Measurements from ENCODE around the gene SLC10A1. TPM values are rescaled to one million over a fixed set of nuclear protein-coding genes. Genes with fewer than 3 reads are reported as not detected.
A peak's percentile ranks its signal among the peaks of the same experiment; 100 is the strongest.

The SLC10A1 gene
- total RNA-seq, 1 donor = not detected

DNA sequence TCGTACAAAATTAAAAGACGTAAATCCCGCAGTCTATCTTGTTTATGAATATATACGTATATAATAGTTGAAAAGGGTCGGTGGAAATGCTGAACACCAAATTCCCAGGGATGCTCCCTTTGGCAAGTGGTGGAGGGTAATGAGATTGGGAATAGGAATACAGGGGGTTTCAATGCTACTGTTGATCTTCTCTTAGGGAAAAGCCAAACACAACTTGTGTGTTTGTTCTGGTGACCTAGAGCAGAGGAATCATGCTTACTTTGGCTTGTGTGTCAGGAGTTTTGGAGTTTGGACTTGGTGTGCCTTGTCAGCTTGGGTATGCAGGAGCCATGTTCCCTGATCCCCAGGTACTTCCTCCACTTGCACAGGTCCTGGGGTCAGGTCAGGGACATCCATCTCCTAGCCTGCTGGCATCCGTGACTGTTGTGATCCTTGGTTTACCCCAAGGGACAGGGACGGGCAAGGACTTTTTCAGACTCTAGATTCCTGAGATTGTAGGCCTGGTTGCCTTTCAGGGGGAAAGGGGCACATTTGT, 4.1 kb downstream of the SLC10A1 start:
- H3K27me3 ChIP-seq (ENCODE audit: insufficient read depth, low read length) = no peaks in the 10 kb centered on the region
- no peak overlapping the region for H3K4me3 ChIP-seq (ENCODE audit: low read length)
- H3K9me3 ChIP-seq (ENCODE audit: low read depth, low read length) = no peaks in the 10 kb centered on the region
- H3K4me1 ChIP-seq (ENCODE audit: insufficient read depth, low read length) = no peaks in the 10 kb centered on the region

- no peaks in the 10 kb centered on the region for H3K9me3 ChIP-seq (ENCODE audit: low read depth, low read length)
- no peak overlapping the region for H3K4me3 ChIP-seq (ENCODE audit: low read length)
- H3K27me3 ChIP-seq (ENCODE audit: insufficient read depth, low read length) = no peaks in the 10 kb centered on the region
- no peaks in the 10 kb centered on the region for H3K4me1 ChIP-seq (ENCODE audit: insufficient read depth, low read length)
Observed at GRCh38 chr14:69789118-69789640, 7.9 kb downstream of the SLC10A1 start.

GRCh38 chr14:69786603-69787002, 10.4 kb downstream of the SLC10A1 start:
- Histone ChIP-seq H3K4me1 (ENCODE audit: insufficient read depth, low read length) (no peaks in the 10 kb centered on the region), H3K9me3 (ENCODE audit: low read depth, low read length) (no peaks in the 10 kb centered on the region), H3K4me3 (ENCODE audit: low read length) (no peak overlapping the region), H3K27me3 (ENCODE audit: insufficient read depth, low read length) (no peaks in the 10 kb centered on the region)

GRCh38 chr14:69784942-69785341, 12.1 kb downstream of the SLC10A1 start:
- H3K4me1 ChIP-seq (ENCODE audit: insufficient read depth, low read length) = no peaks in the 10 kb centered on the region
- no peaks in the 10 kb centered on the region for H3K9me3 ChIP-seq (ENCODE audit: low read depth, low read length)
- H3K4me3 ChIP-seq (ENCODE audit: low read length) = no peak overlapping the region
- no peaks in the 10 kb centered on the region for H3K27me3 ChIP-seq (ENCODE audit: insufficient read depth, low read length)

DNA sequence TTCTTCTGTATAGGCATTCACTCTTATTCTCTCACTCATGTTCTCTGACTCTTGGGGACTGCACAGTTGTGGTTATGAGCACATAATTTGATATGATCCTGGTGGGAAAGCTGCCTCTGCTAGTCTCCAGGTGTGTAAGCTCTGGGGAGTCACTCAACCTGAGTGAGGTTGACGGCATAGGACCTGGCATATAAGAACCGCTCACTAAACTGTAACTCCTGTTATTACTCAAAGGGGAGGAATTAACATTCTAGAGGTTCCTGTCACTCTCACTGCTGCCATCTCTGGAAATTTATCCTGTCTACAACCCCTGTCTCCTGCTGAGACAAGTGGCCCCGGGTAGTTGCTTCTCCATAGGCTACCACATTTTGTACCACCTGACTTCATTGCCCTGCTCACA, 16.1 kb downstream of the SLC10A1 start:
- Histone ChIP-seq H3K4me1 (ENCODE audit: insufficient read depth, low read length) (no peaks in the 10 kb centered on the region), H3K9me3 (ENCODE audit: low read depth, low read length) (no peaks in the 10 kb centered on the region), H3K4me3 (ENCODE audit: low read length) (no peak overlapping the region), H3K27me3 (ENCODE audit: insufficient read depth, low read length) (no peaks in the 10 kb centered on the region)

GRCh38 chr14:69780092-69780491, 16.9 kb downstream of the SLC10A1 start:
- H3K4me1 ChIP-seq (ENCODE audit: insufficient read depth, low read length) = no peaks in the 10 kb centered on the region
- no peaks in the 10 kb centered on the region for H3K27me3 ChIP-seq (ENCODE audit: insufficient read depth, low read length)
- no peaks in the 10 kb centered on the region for H3K9me3 ChIP-seq (ENCODE audit: low read depth, low read length)
- H3K4me3 ChIP-seq (ENCODE audit: low read length) = no peak overlapping the region

DNA sequence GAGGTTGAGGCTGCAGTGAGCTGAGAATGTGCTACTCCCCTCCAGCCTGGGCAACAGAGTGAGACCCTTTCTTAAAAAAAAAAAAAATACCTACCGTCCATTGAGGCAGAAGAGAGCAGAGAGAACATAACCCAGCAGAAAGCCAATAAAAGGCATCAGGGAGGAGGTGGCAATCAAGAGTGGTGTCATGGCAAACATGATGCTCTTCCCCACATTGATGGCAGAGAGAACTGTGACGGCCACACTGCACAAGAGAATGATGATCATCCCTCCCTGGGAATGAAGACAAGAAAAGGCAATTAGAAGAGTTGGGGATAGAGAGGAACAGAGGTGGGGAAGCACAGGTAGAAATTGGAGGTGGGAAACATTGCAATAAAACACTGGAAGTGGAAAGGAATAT, 18.0 kb downstream of the SLC10A1 start:
- H3K4me1 ChIP-seq (ENCODE audit: insufficient read depth, low read length) = no peaks in the 10 kb centered on the region
- no peaks in the 10 kb centered on the region for H3K9me3 ChIP-seq (ENCODE audit: low read depth, low read length)
- no peaks in the 10 kb centered on the region for H3K27me3 ChIP-seq (ENCODE audit: insufficient read depth, low read length)
- H3K4me3 ChIP-seq (ENCODE audit: low read length) = no peak overlapping the region

- Histone ChIP-seq H3K4me1 (ENCODE audit: insufficient read depth, low read length) (no peaks in the 10 kb centered on the region), H3K4me3 (ENCODE audit: low read length) (no peak overlapping the region), H3K27me3 (ENCODE audit: insufficient read depth, low read length) (no peaks in the 10 kb centered on the region), H3K9me3 (ENCODE audit: low read depth, low read length) (no peaks in the 10 kb centered on the region)
Observed at GRCh38 chr14:69776875-69777453, 20.1 kb downstream of the SLC10A1 start.

- no peaks in the 10 kb centered on the region for H3K9me3 ChIP-seq (ENCODE audit: low read depth, low read length)
- no peaks in the 10 kb centered on the region for H3K27me3 ChIP-seq (ENCODE audit: insufficient read depth, low read length)
- H3K4me1 ChIP-seq (ENCODE audit: insufficient read depth, low read length) = peaks cover 3% of the 10 kb centered on the region
- no peak overlapping the region for H3K4me3 ChIP-seq (ENCODE audit: low read length)
Observed at GRCh38 chr14:69775012-69775411, 22.0 kb downstream of the SLC10A1 start.

- no peaks in the 10 kb centered on the region for H3K27me3 ChIP-seq (ENCODE audit: insufficient read depth, low read length)
- no peak overlapping the region for H3K4me3 ChIP-seq (ENCODE audit: low read length)
- peaks cover 13% of the 10 kb centered on the region for H3K4me1 ChIP-seq (ENCODE audit: insufficient read depth, low read length)
- no peaks in the 10 kb centered on the region for H3K9me3 ChIP-seq (ENCODE audit: low read depth, low read length)
Observed at GRCh38 chr14:69773571-69774276, 23.3 kb downstream of the SLC10A1 start.

DNA sequence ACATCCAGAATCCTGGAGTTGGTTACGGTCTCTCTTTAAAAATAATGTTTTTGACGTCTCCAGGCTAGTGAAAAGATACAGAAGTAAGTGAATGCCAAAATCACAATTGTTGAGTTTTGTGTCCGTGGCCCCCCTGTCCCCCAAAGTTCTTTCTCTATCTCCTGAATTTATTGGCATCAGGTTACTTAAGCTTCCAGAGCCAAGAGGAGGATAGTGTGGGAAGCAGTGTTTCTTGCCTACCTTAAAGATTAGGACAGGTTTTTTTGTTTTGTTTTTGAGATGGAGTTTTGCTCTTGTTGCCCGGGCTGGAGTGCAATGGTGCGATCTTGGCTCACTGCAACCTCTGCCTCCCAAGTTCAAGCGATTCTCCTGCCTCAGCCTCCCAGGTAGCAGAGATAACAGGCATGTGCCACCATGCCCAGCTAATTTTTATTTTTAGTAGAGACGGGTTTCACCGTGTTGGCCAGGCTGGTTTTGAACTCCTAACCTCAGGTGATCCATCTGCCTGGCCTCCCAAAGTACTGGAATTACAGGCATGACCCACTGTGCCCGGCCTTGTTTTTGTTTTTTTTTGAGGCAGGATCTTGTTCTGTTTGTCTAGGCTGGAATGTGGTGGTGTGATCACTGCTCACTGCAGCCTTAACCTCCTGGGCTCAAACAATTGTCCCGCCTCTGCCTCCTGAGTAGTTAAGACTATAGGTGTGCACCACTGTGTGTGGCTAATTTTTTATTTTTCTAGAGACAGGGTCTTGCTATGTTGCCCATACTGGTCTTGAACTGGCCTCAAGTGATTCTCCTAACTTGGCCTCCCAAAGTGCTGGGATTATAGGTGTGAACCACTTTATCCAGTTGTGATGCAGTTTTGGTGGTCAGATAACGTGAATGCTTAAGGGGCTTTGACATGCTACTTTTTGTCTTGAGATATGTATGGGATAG, 24.7 kb downstream of the SLC10A1 start:
- Histone ChIP-seq H3K27me3 (ENCODE audit: insufficient read depth, low read length) (no peaks in the 10 kb centered on the region), H3K4me1 (ENCODE audit: insufficient read depth, low read length) (peaks cover 21% of the 10 kb centered on the region)

GRCh38 chr14:69771136-69771535, 25.9 kb downstream of the SLC10A1 start:
- H3K4me1 ChIP-seq (ENCODE audit: insufficient read depth, low read length) = peaks cover 26% of the 10 kb centered on the region
- H3K9me3 ChIP-seq (ENCODE audit: low read depth, low read length) = no peaks in the 10 kb centered on the region
- no peak overlapping the region for H3K4me3 ChIP-seq (ENCODE audit: low read length)
- no peaks in the 10 kb centered on the region for H3K27me3 ChIP-seq (ENCODE audit: insufficient read depth, low read length)

More for the DNA sequence above, 24.7 kb downstream of the SLC10A1 start:
- H3K9me3 ChIP-seq (ENCODE audit: low read depth, low read length) = no peaks in the 10 kb centered on the region
- H3K4me3 ChIP-seq (ENCODE audit: low read length) = no peak overlapping the region

DNA sequence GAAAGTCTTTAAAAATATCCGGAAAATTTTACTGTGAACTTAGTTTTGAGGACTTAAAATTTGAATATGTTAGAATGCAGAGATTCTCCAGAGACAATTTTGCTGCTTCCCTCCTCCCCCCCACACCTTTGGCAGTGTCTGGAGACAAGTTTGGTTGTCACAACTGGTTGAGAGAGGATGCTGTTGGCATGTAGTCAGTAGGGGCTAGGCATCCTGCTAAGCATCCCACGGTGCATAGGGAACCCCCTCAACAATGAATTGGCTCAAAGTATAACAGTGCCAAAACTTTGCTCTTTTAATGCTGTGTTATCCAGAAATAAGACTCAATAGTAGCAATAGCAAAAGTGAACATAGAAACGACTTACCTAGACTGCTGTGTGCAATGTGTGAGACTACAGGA, 26.5 kb downstream of the SLC10A1 start:
- H3K9me3 ChIP-seq (ENCODE audit: low read depth, low read length) = no peaks in the 10 kb centered on the region
- no peaks in the 10 kb centered on the region for H3K27me3 ChIP-seq (ENCODE audit: insufficient read depth, low read length)
- no peak overlapping the region for H3K4me3 ChIP-seq (ENCODE audit: low read length)
- H3K4me1 ChIP-seq (ENCODE audit: insufficient read depth, low read length) = peaks cover 31% of the 10 kb centered on the region

GRCh38 chr14:69769623-69770022, 27.4 kb downstream of the SLC10A1 start:
- peaks cover 31% of the 10 kb centered on the region for H3K4me1 ChIP-seq (ENCODE audit: insufficient read depth, low read length)
- H3K9me3 ChIP-seq (ENCODE audit: low read depth, low read length) = no peaks in the 10 kb centered on the region
- no peak overlapping the region for H3K4me3 ChIP-seq (ENCODE audit: low read length)
- H3K27me3 ChIP-seq (ENCODE audit: insufficient read depth, low read length) = no peaks in the 10 kb centered on the region

- no peaks in the 10 kb centered on the region for H3K9me3 ChIP-seq (ENCODE audit: low read depth, low read length)
- no peaks in the 10 kb centered on the region for H3K27me3 ChIP-seq (ENCODE audit: insufficient read depth, low read length)
- peaks cover 31% of the 10 kb centered on the region for H3K4me1 ChIP-seq (ENCODE audit: insufficient read depth, low read length)
- peak overlapping the region; percentile 100 for H3K4me3 ChIP-seq (ENCODE audit: low read length)
Observed at GRCh38 chr14:69768873-69769272, 28.2 kb downstream of the SLC10A1 start.

All from mononuclear cell (primary cell).